HG03469 (cell line): ENCODE results near the gene IQSEC3.

Experiments
- ATAC-seq: cut with Tn5 transposase; IDR thresholded peaks from one replicate; pipeline ENCODE4 v1.9.1; 2021; ENCODE audit warnings: mild to moderate bottlenecking, moderate library complexity, moderate number of reproducible peaks; ENCODE audit not compliant: unreplicated experiment

The IQSEC3 gene

DNA sequence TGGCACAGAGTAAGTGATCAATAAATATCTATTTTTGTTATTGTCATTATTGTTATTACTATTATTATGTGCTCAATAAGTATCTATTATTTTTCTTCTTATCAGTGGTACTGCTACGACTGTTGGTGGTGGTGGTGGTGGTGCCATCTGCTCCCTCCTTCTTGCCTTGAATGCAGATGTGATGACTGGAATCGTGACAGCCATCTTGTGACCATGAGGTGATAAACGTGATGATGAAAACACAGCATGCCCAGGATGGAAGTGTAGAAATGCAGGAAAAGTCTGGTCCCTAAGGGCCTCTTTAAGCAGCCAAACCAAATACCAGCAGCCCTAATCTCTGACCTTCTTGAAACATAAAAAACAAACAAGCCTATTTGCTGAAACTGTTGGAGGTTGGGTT lies 125.0 kb downstream of the IQSEC3 start:
- ATAC-seq, result no peak

DNA sequence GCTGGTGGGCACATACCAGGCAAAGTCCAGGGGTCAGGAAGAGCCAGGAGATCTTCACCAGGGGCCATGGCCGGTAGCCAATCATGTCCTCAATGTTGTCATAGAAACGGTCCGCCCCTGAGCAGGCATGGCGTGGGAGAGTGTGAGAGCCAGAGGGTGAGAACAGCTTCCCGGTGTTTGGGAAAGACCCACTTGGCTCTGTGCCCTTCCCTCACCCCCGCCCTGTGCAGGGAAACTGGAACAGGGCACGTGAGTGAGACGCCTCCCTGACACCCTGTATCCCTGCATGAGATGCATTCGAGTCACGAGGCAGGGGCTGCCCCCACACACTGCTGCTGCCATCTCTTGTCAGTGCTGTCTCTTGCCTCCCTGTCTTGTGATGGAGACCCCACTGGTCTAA lies 126.7 kb downstream of the IQSEC3 start:
- ATAC-seq, result no peak

DNA sequence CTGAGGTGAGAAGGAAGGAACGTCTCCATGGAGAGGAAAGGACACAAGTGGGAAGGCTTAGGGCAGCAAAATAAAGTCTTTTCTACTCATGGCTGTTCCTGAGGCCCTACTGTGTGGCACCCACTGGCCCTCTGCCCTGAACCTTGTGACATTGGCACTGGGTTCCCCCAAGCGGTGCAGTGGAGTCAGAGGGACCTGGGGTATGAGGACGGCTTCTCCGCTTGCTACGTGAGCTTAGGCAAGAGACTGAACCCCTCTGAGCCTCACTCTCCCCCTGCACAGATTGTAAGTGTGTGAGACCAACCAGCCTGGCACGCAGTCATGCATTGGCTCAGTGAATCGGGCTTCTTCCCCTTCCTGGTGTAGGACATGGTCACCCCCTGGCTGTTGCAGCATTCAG lies 127.7 kb downstream of the IQSEC3 start:
- no peak for ATAC-seq

DNA sequence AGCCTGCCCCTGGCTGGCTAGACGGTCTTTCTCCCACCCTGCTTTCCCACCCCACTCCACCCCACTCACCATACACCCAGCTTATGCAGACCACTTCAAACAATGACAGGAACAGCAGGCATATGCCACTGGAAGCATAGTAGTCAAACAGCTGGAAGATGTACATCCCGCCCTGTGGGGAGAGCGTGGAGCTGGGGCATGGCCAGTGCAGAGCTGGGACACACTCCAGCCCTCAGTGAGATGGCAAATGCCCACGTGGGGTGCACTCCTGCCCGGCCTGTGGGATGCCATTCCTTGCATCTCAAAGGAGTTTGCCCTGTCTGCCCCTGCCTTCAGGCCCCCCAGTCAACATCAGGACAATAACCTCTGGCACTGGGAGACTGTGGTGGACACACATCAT lies 128.6 kb downstream of the IQSEC3 start:
- no peak for ATAC-seq

DNA sequence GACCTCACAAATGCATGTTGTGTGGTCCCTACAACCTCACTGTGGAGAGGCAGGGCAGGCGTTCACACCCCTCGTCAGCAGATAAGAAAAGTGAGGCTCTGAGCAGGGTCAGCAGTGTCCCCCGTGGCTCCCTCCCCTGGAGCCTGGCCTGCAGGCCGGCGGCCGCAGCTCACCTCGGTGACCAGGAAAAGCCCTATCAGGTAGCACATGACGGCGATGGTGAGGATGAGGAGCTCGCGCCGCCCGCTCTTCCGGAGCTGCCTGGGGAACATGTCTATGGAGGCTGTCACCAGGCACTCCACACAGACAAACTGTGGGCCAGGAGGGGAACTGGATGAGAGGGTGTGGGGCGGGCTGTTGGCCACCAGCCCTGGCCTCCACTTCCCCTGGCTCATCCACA lies 129.4 kb downstream of the IQSEC3 start:
- ATAC-seq, result no peak

DNA sequence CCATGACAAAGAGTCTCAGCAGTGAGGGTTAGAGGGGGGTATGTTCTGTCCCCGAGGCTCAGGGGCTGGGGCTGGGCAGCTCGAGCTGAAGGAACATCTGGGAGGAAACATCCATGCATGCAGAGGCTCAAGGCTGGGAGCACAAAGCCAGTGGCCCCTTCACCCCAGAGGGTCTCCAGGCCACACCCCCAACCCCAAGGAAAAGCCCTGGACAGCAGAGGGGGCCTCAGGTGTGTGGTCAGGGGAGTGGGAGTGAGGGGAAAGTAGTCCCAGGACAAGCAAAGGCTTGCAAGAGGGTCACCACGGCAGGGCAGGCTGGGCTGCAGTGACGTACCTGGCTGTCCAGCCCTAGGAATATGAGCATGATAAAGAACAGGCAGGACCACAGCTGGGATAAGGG lies 129.9 kb downstream of the IQSEC3 start:
- ATAC-seq, result no peak

DNA sequence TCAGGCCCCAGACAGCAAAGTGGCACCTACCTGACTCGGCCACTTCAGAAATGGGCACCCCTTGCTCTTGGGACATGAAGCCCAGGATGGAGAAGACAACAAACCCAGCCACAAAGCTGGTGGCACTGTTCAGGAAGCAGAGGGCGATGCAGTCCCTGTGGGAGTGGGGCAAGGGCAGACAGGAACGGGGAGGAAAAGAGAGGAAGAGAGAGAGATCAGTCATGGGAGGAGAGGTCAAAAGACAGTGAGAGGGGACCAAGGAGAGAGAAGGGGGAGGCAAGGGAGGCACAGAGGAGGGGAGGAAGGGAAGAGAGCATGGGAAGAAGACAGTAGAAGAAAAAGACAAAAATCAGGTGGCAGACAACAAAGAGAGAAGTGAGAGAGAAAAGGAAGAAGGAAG lies 130.8 kb downstream of the IQSEC3 start:
- ATAC-seq, result no peak

DNA sequence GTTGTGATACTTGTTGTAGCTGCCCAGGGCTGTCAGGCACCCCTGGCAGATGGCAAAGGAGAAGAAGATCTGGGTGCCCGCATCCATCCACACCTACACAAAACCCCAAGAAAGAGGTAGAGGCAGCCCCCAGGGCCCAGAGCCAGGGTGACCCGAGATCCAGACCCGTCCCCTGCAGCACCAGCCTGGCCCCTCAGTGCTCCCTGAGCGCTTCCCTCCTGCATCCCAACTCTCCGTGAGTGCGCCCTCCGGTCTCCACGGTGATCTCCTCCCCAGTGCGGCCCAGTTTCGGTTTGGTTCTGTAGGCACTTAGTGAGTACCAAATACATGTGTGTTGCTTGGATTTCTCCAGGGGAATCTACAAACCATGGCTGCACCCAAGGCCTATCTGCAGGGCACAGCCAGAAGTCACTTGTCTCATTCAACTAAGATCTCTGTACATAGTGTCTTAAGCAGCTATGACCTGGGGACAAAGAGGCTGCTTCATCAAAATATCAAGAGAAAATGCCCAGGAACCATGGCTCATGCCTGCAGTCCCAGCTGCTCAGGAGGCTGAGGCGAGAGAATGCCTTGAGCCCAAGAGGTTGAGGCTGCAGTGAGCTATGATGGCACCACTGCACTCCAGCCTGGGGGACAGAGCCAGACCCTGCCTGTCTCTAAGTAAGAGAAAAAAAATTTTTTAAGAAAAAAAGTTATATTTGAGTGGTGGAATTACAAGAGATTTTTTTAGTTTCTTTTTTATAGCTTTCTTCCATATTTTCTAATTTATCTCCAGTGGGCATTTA lies 131.5 kb downstream of the IQSEC3 start:
- no peak for ATAC-seq

DNA sequence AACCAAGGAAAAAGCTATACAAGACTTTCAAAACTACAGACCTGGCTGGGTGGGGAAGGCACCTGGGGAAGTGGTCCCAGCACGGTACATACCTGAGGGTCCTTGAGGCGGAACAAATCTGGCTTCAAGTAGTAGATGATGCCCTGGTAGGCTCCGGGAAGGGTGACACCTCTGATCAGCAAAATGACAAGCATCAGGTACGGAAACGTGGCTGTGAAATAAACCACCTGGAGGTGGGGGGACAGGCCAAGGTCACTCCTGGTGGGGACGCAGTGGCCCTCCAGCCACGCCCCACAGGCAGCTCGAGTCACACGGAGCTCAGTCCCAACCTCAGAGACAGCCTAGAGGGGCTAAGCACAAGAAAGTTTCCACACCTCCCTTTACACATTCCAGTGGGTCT lies 132.1 kb downstream of the IQSEC3 start:
- ATAC-seq, result no peak

DNA sequence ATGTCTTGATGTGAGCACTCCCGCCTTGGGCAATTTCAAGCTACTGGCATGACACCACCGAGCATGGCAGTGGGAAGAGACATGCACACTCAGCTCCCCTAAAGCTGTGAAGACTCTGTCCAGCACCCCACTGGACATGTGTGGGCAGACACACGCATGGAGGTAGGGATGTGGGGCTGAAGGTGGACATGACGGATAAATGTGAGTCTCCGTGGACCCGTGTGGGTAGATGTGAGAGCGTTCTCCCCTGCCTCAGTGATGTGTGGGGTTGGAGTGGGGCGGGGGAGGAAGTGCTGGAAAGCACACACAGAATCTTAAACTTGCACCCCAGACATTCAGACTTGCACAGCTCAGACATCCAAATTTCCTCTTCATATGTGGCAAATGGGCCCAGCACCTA lies 134.8 kb downstream of the IQSEC3 start:
- ATAC-seq, result no peak

DNA sequence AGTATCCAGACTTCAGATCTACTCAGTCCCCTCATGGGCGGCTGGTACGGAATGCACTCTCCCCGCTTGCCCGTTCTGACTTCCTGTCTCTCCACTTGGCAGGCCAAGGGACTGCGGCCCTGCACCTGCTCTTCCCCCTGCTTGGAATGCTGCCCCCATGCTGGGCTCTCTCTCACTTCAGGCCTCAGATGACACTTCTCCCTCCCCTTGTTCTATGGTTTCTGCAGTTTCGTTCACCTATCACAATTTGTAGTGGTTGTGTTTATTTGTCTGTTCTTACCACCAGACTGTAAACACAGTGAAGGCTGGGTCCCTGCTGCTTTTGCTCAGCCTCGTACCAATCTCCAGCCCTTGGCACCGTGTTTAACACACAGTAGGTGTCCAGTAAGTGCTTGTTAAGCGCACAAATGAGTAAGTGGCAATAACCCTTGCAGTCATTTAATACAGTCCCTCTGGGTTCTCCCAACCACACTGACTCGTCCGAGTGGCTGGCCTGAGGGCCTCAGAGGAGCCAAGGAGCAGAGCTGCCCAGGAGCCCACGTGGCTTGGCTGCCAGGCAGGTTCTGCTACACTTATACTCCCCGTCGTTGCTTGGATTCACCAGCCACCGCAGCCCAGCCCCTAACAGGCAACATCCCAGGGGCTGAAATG lies 135.6 kb downstream of the IQSEC3 start:
- no peak for ATAC-seq

DNA sequence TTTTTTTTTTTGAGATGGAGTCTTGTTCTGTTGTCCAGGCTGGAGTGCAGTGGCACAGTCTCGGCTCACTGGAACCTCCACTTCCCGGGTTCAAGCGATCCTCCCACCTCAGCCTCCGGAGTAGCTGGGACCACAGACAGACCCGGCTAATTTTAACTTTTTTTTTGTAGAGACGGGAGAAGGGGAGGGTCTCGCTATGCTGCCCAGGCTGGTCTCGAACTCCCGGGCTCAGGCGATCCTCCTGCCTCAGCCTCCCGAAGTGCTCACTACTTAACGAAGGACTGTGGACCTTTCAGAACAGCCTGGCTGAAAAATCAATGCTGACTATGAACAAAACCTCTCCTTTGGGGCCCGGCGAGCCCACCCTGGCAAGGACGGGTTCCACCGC lies 136.5 kb downstream of the IQSEC3 start:
- ATAC-seq, result no peak

DNA sequence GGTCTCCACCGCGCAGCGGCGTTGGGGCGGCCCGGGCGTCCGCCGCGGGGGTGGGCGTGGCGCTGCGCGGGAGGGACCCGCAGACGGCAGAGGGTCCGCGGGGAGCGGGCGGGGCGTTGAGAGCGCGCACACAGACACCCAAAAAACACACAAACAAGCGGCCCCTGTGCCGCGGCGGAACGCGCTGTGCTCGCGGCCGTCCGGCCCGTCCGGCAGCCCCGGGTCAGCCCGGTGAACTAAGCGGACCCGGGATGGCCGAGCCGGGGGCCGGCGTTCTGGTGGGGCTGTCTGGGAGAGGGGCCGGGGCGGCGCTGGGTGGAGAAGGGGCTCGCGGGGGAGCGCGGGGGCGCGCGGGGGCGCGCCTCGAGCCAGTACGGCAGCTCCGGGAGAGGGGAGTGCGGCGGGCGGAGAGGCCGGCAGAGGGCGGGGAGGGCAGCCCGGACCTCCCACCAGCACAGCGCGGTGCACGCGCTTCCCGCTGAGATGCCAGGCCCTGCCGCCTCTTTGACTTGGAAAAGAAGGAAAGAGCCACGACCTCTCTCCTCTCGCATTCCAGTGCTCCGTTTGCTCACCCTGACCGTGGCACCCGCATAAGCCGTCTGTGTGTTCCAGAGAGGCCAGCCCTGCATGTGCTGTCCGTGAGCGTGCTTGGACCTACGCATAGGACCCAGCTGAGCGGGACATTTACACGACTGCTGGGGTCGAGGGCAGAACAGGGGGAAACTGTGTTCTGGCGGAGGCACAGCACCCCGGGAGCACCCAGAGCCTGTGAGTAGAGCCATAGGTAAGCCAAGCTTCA lies 137.1 kb downstream of the IQSEC3 start:
- no peak for ATAC-seq

DNA sequence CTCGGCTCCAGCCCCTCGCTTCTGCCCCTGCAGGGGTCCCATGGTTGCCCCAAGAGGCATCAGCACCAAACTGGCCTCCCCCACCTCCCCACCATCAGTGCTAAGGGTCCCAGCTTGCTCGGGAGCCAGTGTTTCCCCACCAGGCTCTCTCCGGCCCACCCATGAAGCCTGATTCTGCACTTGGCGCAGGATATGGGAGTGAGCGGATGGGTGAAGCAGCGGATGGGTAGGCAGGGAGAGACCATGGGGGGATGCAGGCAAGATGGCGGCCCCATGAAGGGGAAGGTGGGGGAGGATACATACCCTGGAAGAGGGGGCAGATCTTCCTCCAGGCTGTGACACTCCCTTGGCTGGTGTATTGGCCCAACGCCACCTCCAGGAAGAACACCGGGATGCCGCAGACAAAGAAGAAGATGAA lies 137.7 kb downstream of the IQSEC3 start:
- no peak for ATAC-seq

DNA sequence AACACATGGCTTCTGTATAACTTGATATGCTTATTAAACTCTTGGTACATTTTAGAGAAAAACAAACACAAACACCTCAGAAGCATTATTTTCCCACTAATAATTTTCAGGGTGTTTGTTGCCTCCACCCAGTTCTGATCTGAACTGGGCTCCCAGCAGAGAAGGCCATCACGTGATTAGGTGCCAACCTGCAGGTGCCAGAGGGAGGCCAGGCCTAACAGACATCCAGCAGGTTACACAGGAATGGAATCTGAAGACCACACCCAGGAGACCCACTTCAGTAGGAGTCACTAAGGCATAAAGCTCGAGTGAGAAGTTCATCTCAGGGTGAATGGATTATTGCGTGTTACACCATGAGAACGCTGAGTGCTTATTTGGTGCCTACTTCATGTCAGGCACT lies 138.5 kb downstream of the IQSEC3 start:
- no peak for ATAC-seq

DNA sequence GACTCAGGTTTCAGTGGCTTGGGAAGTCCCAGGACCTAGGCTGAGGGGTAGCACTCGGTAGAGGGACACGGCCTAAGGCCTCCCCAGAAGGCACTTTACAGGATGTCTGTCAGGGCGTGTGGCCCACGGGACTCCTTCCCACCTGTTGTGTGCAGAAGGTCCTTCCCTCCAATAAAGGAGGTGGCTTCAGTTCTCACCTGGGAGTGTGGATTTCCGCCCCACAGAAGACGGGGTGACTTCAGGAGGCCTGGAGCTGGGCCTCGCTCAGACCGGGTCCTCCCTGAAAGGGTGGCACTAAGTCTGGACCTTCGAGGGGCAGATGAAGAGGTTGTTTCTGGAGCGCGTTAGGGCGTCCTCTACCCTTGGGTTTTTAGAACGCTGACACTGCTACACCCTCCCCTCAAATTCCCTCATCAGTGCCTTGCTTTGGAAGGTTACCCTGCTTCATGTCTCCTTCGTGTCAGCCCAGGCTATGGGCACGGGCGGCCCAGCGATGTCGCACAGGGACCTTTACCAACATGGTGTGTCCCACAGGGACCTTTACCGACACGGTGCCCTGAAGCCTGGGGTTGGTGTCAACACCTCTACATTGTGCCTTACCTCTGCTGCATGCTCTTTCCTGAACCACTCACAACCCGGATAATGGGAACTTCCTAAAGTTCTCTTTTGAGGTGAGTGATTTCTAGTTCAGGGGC lies 140.3 kb downstream of the IQSEC3 start:
- no peak for ATAC-seq

DNA sequence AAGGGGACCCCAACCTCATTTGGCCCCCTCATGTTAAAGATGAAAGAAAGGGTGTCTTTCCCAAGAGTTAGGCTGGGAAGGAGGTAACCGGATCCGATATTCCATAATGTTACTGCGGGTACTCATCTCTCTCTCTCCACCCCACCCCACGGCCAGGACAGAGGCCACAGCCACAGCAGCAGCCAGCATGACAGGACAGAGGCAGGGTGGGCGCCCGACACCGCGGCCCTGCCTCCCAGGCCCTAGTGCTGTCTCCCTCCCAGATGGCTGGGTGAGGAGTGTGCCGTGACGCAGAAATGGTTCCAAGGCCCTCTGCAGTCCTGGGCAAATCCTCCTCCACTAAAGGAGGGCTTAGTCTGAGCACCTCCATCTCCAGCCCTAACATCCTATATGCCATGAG lies 141.2 kb downstream of the IQSEC3 start:
- ATAC-seq, result no peak

DNA sequence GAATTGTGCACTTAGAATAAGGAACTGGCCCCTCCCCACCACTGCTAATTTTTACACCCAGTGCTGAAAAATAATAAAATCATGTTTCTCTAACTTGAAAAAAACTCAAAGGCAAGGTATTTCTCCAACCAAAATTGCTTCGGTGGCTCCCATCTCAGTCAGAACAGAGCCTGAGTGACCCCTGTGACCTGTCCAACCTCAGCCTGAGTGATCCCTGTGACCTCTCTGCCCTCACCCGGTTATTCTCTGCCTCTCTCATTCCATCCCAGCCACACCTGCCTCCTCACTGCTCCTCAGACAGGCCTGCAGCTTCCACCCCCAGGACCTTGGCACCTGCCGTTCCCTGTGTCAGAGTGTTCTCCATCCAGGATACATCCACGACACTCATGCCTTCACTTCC lies 142.2 kb downstream of the IQSEC3 start:
- no peak for ATAC-seq

DNA sequence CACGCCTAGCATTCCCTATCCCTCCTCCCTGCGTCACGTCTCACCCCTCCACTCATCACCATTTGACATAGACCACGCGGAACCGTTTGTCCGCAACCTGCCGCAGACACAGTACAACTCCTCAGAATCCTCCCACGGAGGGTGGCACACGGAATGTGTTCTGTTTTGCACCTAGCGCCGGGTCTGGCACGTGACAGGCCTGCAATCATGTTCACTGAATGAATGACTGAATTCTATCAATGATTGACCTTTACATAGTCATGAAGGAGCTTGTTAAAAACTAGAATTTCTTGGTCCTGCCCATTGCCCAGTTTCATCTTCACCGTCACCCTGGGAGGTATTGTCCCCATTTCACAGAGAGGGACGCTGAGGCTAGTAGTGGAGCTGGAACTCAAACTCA lies 142.7 kb downstream of the IQSEC3 start:
- ATAC-seq, result no peak

DNA sequence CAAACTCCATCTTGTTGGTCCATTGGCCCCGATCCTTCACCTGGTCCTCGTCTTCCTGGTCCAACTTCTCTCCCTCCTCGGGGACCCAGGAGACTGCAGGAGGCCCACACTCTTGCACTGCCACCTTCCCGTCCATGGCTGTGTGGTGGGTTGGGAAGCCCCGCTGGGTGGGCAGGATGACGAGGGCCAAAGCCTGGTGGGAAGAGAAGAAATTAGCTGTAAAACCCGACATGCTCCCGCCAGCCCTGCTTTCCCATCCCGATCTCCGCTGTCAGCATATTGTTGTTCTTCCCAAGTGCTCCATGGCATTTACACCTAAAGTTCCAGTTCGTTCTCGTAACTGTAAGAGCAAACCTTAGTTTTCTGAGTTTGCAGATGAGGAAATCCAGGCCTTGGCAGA lies 143.3 kb downstream of the IQSEC3 start:
- no peak for ATAC-seq
